Chondrocyte (in vitro differentiated cells): Measurements from ENCODE around the gene F2R. TPM values are rescaled to one million over a fixed set of nuclear protein-coding genes. Genes with fewer than 3 reads are reported as not detected.

ENCODE experiments used
- DNase-seq: peaks from one replicate; pipeline ENCODE4 v3.0.0; 2021; ENCODE audit warnings: mixed read lengths, low spot score
- H3K27ac Mint-ChIP-seq: one replicate; pipeline ENCODE4 v1.8.0; 2021; ENCODE audit warnings: mild to moderate bottlenecking, moderate library complexity, mixed read lengths; ENCODE audit not compliant: unreplicated experiment
- H3K27me3 Mint-ChIP-seq: 2 replicates; pipeline ENCODE4 v1.8.0; 2021; ENCODE audit warnings: low read depth, mixed read lengths
- H3K36me3 Mint-ChIP-seq: 2 replicates; pipeline ENCODE4 v1.8.0; 2021; ENCODE audit warnings: low read depth, mixed read lengths
- H3K4me1 Mint-ChIP-seq: 2 replicates; pipeline ENCODE4 v1.8.0; 2021; ENCODE audit warnings: low read depth, mild to moderate bottlenecking, mixed read lengths
- H3K4me3 Mint-ChIP-seq: one replicate; pipeline ENCODE4 v1.8.0; 2021; ENCODE audit warnings: mild to moderate bottlenecking, moderate library complexity, mixed read lengths; ENCODE audit not compliant: unreplicated experiment
- H3K9me3 Mint-ChIP-seq: 2 replicates; pipeline ENCODE4 v1.8.0; 2021; ENCODE audit warnings: low read depth, mixed read lengths
- CTCF ChIP-seq: fragments of 200-600 bp; sonication (generic); IDR thresholded peaks from 2 replicates; pipeline ENCODE4 v1.5.0; 2021; ENCODE audit warnings: antibody characterized with exemption, mild to moderate bottlenecking, moderate library complexity
- total RNA-seq: library from RNA; stranded (reverse); gene quantifications from 3 replicates; pipeline ENCODE4 v1.2.1, GENCODE V29; 2021

The F2R gene
- total RNA-seq, 1 donor from 2014 or later, result 126 TPM

- Mint-ChIP-seq H3K27ac (peak overlapping the region; percentile 97), H3K36me3 (no peaks in the 10 kb centered on the region), H3K4me1 (peaks cover 75% of the 10 kb centered on the region), H3K27me3 (no peaks in the 10 kb centered on the region), H3K4me3 (no peak overlapping the region), H3K9me3 (peaks cover 6% of the 10 kb centered on the region)
- TF ChIP-seq CTCF, result no peak
- DNase-seq, result no peak
Measured at GRCh38 chr5:76691467-76692273, 24.3 kb upstream of the F2R start.

GRCh38 chr5:76692274-76692540, 23.7 kb upstream of the F2R start:
- DNase-seq, result no peak
- H3K36me3 Mint-ChIP-seq, result no peaks in the 10 kb centered on the region
- peaks cover under 1% of the 10 kb centered on the region for H3K9me3 Mint-ChIP-seq
- H3K27me3 Mint-ChIP-seq, result no peaks in the 10 kb centered on the region
- H3K27ac Mint-ChIP-seq, result peak overlapping the region; percentile 97
- peaks cover 75% of the 10 kb centered on the region for H3K4me1 Mint-ChIP-seq
- no peak for TF ChIP-seq CTCF
- no peak overlapping the region for H3K4me3 Mint-ChIP-seq

- Mint-ChIP-seq H3K4me1 (peaks cover 74% of the 10 kb centered on the region), H3K27me3 (no peaks in the 10 kb centered on the region), H3K9me3 (no peaks in the 10 kb centered on the region), H3K4me3 (no peak overlapping the region), H3K36me3 (no peaks in the 10 kb centered on the region), H3K27ac (peak overlapping the region; percentile 97)
- TF ChIP-seq CTCF, result no peak
- DNase-seq, result no peak
Measured at GRCh38 chr5:76692651-76693050, 23.3 kb upstream of the F2R start.

GRCh38 chr5:76693141-76693540, 22.8 kb upstream of the F2R start:
- DNase-seq, result no peak
- Mint-ChIP-seq H3K4me1 (peaks cover 72% of the 10 kb centered on the region), H3K9me3 (no peaks in the 10 kb centered on the region), H3K27me3 (no peaks in the 10 kb centered on the region), H3K27ac (peak overlapping the region; percentile 97), H3K36me3 (no peaks in the 10 kb centered on the region), H3K4me3 (no peak overlapping the region)
- no peak for TF ChIP-seq CTCF

GRCh38 chr5:76694317-76694716, 21.6 kb upstream of the F2R start:
- Mint-ChIP-seq H3K27me3 (no peaks in the 10 kb centered on the region), H3K4me1 (peaks cover 65% of the 10 kb centered on the region), H3K27ac (no peak overlapping the region), H3K9me3 (no peaks in the 10 kb centered on the region), H3K36me3 (no peaks in the 10 kb centered on the region), H3K4me3 (no peak overlapping the region)
- TF ChIP-seq CTCF, result no peak
- DNase-seq, result no peak
